Lung (tissue), 12 donors: ENCODE measurements around the gene GTF2F1. TPM values are rescaled to one million over a fixed set of nuclear protein-coding genes. Genes with fewer than 3 reads are reported as not detected.
"Not testable (repeated sequence)": the region's sequence is repeated elsewhere in the genome, so short reads cannot be mapped to it uniquely, and the experiment has no call there.

Experiments used
- ATAC-seq: fragments of 200-7000 bp; cut with Tn5 transposase; one replicate; pipeline ENCODE4 v1.9.1; 2020; ENCODE audit warnings: moderate number of reproducible peaks; ENCODE audit not compliant: insufficient read depth, low FRiP score
- DNase-seq, 3 donors: peaks; one replicate each; pipeline ENCODE4 v3.0.0-alpha.2; 2013 to 2017
- H3K27ac ChIP-seq, 2 donors: one replicate each; pipeline ENCODE4 v1.5.1; 2013; ENCODE audit warnings: mild to moderate bottlenecking in 2 of 2, moderate library complexity in 2 of 2, control low read depth in 1 of 2, inconsistent platforms in 1 of 2, low read depth in 1 of 2, low read length in 1 of 2
- H3K27me3 ChIP-seq, 3 donors: one replicate each; pipeline ENCODE4 v1.5.1; 2013; ENCODE audit warnings: low read length in 2 of 3; ENCODE audit not compliant: control insufficient read depth in 3 of 3, insufficient read depth in 3 of 3
- H3K36me3 ChIP-seq, 4 donors: one replicate each; pipeline ENCODE4 v1.5.1; 2013; ENCODE audit warnings: low read length in 4 of 4, mild to moderate bottlenecking in 1 of 4, moderate library complexity in 1 of 4; ENCODE audit not compliant: control insufficient read depth in 4 of 4, insufficient read depth in 4 of 4
- H3K4me1 ChIP-seq, 5 donors: one replicate each; pipeline ENCODE4 v1.5.1; 2013; ENCODE audit warnings: low read length in 5 of 5, mild to moderate bottlenecking in 2 of 5, moderate library complexity in 1 of 5; ENCODE audit not compliant: control insufficient read depth in 5 of 5, insufficient read depth in 5 of 5
- H3K4me3 ChIP-seq: one replicate; pipeline ENCODE4 v1.5.1; 2013; ENCODE audit warnings: mild to moderate bottlenecking, control low read depth, moderate library complexity
- H3K9ac ChIP-seq, 2 donors: one replicate each; pipeline ENCODE4 v1.5.1; 2013; ENCODE audit warnings: low read length in 2 of 2, control low read depth in 1 of 2; ENCODE audit not compliant: insufficient read depth in 1 of 2
- H3K9me3 ChIP-seq, 4 donors: one replicate each; pipeline ENCODE4 v1.5.1; 2013; ENCODE audit warnings: low read length in 3 of 4, mild to moderate bottlenecking in 1 of 4, moderate library complexity in 1 of 4; ENCODE audit not compliant: control insufficient read depth in 4 of 4, insufficient read depth in 3 of 4
- WGBS, 2 donors: extraction: QIAGEN DNeasy Blood & Tissue Kit; methylation state at CpG; one replicate each; pipeline ENCODE4 v1.1.7; 2013; 5-methylcytosine and 5-hydroxymethylcytosine counted together
- polyA plus RNA-seq, 2 donors: library from polyadenylated mRNA; stranded (reverse); fragments of 200-250 nt; gene quantifications; one replicate each; pipeline ENCODE4 v1.2.1, GENCODE V29; 2013
- total RNA-seq, 2 donors: library from RNA; depleted of rRNA in 1 of 2; stranded (reverse); fragments of >200 nt in 1 of 2; gene quantifications; one replicate each; pipeline ENCODE4 v1.2.1, GENCODE V29; 2014 to 2021
- TF ChIP-seq, protein P1 (sequence below): IDR thresholded peaks from 2 replicates; pipeline ENCODE4 v1.5.1; 2012; ENCODE audit warnings: mild to moderate bottlenecking; ENCODE audit errors: control extremely low read depth, extremely low read depth
- donor health status: control.
- donor health status: control.
- donor health status: Bipolar disorder and iron deficiency.
- donor health status: healthy.
- donor health status: DM: yes; HTN: yes; CAD: no.

Gene GTF2F1
- total and polyA plus RNA-seq, 4 donors: 45.4 to 53.5 (median 48.3) TPM

GRCh38 chr19:6406401-6406800 lies 13.4 kb upstream of the GTF2F1 start:
- Histone ChIP-seq H3K9ac (no peak overlapping the region), H3K27me3 (no peaks in the 10 kb centered on the region), H3K4me3 (no peak overlapping the region), H3K9me3 (no peaks in the 10 kb centered on the region), H3K36me3 (no peaks in the 10 kb centered on the region), H3K4me1 (peaks cover 0 to 6% (median 0%) of the 10 kb centered on the region in 5 donors), H3K27ac (no peak overlapping the region)
- TF ChIP-seq, protein P1, sequence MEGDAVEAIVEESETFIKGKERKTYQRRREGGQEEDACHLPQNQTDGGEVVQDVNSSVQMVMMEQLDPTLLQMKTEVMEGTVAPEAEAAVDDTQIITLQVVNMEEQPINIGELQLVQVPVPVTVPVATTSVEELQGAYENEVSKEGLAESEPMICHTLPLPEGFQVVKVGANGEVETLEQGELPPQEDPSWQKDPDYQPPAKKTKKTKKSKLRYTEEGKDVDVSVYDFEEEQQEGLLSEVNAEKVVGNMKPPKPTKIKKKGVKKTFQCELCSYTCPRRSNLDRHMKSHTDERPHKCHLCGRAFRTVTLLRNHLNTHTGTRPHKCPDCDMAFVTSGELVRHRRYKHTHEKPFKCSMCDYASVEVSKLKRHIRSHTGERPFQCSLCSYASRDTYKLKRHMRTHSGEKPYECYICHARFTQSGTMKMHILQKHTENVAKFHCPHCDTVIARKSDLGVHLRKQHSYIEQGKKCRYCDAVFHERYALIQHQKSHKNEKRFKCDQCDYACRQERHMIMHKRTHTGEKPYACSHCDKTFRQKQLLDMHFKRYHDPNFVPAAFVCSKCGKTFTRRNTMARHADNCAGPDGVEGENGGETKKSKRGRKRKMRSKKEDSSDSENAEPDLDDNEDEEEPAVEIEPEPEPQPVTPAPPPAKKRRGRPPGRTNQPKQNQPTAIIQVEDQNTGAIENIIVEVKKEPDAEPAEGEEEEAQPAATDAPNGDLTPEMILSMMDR: no peak
- DNase-seq (no peak), ATAC-seq (no peak)
- WGBS, 2 donors: 79 to 80% methylated on average over 5 of the region's 5 CpGs

DNA sequence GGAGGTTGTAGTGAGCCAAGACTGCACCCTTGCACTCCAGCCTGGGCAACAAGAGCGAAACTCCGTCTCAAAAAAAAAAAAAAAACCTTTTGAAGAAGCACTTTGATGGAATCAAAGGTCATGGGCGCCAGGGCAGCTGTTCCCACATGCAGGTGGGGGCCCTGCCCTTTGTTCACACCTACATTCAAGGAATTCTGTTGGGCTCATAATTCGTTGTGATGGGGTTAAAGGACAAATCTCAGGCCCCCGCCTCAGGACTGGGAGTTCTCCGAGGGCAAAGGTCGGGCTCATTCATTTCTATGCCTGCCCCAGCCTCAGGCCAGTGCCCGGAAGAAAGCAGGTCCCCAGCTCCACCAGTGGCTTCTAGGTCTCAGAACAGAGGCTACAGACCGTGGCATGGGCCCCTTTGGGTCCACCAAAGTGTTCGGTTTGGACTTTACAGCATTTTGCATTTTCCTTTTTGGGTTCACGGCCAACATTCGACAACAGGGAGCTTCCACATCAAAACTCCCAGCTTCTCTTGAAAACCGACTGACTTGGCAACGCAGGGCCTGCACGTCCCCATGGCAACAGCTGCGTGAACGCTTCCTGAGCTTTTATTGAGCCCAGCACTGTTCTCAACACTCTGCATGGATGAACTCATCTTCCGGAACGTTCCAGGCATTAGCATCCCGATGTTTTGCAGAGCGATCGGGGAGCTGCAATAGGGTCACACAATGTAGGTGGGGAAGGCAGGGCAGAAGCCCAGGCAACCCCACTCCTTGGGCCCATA lies 10.1 kb upstream of the GTF2F1 start:
- Histone ChIP-seq H3K4me3 (no peak overlapping the region), H3K36me3 (no peaks in the 10 kb centered on the region), H3K27ac (no peak overlapping the region), H3K27me3 (no peaks in the 10 kb centered on the region), H3K4me1 (peaks cover 0 to 6% (median 0%) of the 10 kb centered on the region in 5 donors), H3K9ac (no peak overlapping the region), H3K9me3 (no peaks in the 10 kb centered on the region)
- TF ChIP-seq, protein P1: no peak
- 65 to 81% methylated on average over 22 of the region's 22 CpGs for WGBS, 2 donors
- no peak for ATAC-seq
- peak; percentile 83 to 92 (median 89) for DNase-seq

- Histone ChIP-seq H3K36me3 (no peaks in the 10 kb centered on the region), H3K27ac (no peak overlapping the region), H3K4me1 (peaks cover 0 to 6% (median 0%) of the 10 kb centered on the region in 5 donors), H3K9me3 (no peaks in the 10 kb centered on the region), H3K9ac (no peak overlapping the region), H3K27me3 (no peaks in the 10 kb centered on the region), H3K4me3 (no peak overlapping the region)
- ATAC-seq: no peak
- WGBS, 2 donors: 90 to 91% methylated on average over 10 of the region's 10 CpGs
- TF ChIP-seq, protein P1: no peak
- no peak for DNase-seq
Measured at GRCh38 chr19:6402058-6402457, 9.1 kb upstream of the GTF2F1 start.

DNA sequence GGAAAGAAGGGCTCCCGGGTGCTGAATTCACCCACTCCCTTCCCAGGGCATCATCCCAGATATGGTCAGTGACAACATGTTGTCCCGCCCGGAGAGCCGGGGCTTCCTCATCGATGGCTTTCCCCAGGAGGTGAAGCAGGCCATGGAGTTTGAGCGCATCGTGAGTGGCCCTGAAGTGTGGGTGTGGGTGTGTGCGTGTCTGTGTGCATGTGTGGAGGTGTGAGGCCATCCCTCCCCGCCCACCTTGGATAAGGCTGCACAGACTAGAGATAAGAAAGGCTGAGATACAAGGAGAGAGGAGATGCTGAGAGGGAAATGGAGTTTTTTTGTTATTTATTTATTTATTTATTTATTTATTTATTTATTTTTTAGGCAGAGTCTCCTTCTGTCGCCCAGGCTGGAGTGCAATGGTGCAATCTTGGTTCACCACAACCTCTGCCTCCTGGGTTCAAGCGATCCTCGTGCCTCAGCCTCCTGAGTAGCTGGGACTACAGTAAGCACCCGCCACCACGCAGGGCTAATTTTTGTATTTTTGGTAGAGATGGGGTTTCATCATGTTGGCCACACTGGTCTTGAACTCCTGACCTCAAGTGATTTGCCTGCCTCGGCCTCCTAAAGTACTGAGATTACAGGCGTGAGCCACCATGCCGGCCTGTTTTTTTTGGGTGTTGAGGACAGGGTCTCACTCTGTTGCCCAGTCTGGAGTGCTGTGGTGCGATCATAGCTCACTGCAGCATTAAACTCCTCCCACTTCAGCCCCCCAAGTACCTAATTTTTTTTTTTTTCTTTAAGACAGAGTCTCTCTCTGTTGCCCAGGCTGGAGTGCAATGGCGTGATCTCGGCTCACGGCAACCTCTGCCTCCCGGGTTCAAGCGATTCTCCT lies 7.3 kb upstream of the GTF2F1 start:
- not testable (repeated sequence) for H3K4me1 ChIP-seq, H3K9ac ChIP-seq, H3K4me3 ChIP-seq, H3K9me3 ChIP-seq, H3K27me3 ChIP-seq, DNase-seq, H3K27ac ChIP-seq, H3K36me3 ChIP-seq, ATAC-seq
- WGBS, 2 donors: 88 to 94% methylated on average over 23 of the region's 23 CpGs
